Stomach (tissue), 4 donors: ENCODE data around the gene TWF1.

ENCODE experiments used
- POLR2AphosphoS5 ChIP-seq, 3 donors: sonication (generic); formaldehyde crosslinking; IDR thresholded peaks; one replicate each; pipeline ENCODE4 v1.6.1; 2016; ENCODE audit warnings: antibody characterized with exemption in 3 of 3
- TF ChIP-seq, protein P1 (sequence below), 7 experiments: fragments of 450-650 bp in 4 of 7; fragments of 200-600 bp in 3 of 7; sonication (generic) in 3 of 7; IDR thresholded peaks; one replicate each; pipeline ENCODE4 v1.5.1; 2016 to 2019; ENCODE audit warnings: antibody characterized with exemption in 7 of 7, control low read depth in 2 of 7, mild to moderate bottlenecking in 1 of 7

GRCh38 chr12:43815416-43815815 lies 9.3 kb upstream of the TWF1 start:
- TF ChIP-seq, protein P1, sequence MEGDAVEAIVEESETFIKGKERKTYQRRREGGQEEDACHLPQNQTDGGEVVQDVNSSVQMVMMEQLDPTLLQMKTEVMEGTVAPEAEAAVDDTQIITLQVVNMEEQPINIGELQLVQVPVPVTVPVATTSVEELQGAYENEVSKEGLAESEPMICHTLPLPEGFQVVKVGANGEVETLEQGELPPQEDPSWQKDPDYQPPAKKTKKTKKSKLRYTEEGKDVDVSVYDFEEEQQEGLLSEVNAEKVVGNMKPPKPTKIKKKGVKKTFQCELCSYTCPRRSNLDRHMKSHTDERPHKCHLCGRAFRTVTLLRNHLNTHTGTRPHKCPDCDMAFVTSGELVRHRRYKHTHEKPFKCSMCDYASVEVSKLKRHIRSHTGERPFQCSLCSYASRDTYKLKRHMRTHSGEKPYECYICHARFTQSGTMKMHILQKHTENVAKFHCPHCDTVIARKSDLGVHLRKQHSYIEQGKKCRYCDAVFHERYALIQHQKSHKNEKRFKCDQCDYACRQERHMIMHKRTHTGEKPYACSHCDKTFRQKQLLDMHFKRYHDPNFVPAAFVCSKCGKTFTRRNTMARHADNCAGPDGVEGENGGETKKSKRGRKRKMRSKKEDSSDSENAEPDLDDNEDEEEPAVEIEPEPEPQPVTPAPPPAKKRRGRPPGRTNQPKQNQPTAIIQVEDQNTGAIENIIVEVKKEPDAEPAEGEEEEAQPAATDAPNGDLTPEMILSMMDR (IDR thresholded peaks at IDR 0.05): no peak
- no peak for TF ChIP-seq POLR2AphosphoS5 (IDR thresholded peaks at IDR 0.05)
